ENCODE results near the gene PTPRCAP. TPM values are rescaled to one million over a fixed set of nuclear protein-coding genes. Genes with fewer than 3 reads are reported as not detected.
A peak's percentile ranks its signal among the peaks of the same experiment; 100 is the strongest.

The PTPRCAP gene
- polyA plus RNA-seq, 3 donors: 2.1 to 14.3 (median 2.8) TPM

DNA sequence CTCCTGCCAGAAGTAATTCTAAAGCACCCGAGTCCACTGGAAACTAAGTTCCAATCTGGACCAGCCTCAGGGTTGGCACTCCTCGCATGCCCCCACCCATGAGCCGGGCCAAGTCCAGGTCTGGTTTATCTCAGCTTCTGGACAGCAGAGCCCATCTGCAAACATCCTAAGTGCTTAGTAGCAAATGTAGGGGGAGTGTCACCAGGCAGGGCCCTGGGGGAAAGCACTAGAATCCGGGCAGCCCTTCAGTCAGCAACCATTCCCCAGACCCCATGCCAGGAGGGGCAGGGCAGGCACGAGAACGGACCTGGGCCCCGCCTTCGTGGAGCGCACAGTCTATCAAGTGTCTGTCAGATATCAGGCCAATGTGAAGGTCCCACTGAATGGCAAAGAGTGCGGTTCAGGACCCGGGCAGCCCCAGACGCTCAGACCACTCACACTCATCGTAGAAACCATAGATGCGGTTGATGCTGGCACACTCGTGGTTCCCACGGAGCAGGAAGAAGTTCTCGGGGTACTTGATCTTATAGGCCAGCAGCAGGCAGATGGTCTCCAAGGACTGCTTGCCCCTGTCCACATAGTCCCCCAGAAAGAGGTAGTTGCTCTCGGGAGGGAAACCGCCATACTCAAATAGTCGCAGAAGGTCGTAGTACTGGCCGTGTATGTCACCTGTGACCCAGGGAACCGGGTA, 37.1 kb downstream of the PTPRCAP start:
- H3K36me3 Mint-ChIP-seq: peaks cover 33 to 44% of the 10 kb centered on the region in 2 donors
- Histone ChIP-seq H3K79me2 (ENCODE audit: insufficient read depth, low read length) (peaks cover 79% of the 10 kb centered on the region), H3K9me3 (replicated peaks in 1 of 2; ENCODE audit: control insufficient read depth in 1 of 2, insufficient read depth in 1 of 2, low read length in 2 of 2) (no peaks in the 10 kb centered on the region), H2AFZ (ENCODE audit: insufficient read depth, low read depth, low read length, poor library complexity, severe bottlenecking) (no peak overlapping the region), H4K20me1 (ENCODE audit: insufficient read depth, low read length) (peaks cover 65% of the 10 kb centered on the region), H3K4me1 (ENCODE audit: control insufficient read depth in 1 of 2, insufficient read depth in 2 of 2, low read length in 2 of 2) (peaks cover 57 to 78% of the 10 kb centered on the region in 2 donors), H3K27ac (ENCODE audit: low read depth in 1 of 2, low read length in 2 of 2) (peak overlapping the region; percentile 35 to 73), H3K36me3 (replicated peaks in 1 of 2; ENCODE audit: control insufficient read depth in 1 of 2, insufficient read depth in 2 of 2, low read length in 2 of 2) (peaks cover 40 to 53% of the 10 kb centered on the region in 2 donors), H3K4me3 (replicated peaks in 1 of 3; ENCODE audit: low read depth in 2 of 3, low read length in 3 of 3) (peak overlapping the region; percentile 70 to 82 (median 79)), H3K4me2 (replicated peaks; ENCODE audit: extremely low read depth, low read length, poor library complexity, severe bottlenecking) (peak overlapping the region; percentile 89), H3K9ac (ENCODE audit: insufficient read depth, low read length, poor library complexity, severe bottlenecking) (peak overlapping the region; percentile 76), H3K27me3 (ENCODE audit: control insufficient read depth in 2 of 2, insufficient read depth in 2 of 2, low read length in 2 of 2) (no peaks in the 10 kb centered on the region)
- TF ChIP-seq, protein P1, sequence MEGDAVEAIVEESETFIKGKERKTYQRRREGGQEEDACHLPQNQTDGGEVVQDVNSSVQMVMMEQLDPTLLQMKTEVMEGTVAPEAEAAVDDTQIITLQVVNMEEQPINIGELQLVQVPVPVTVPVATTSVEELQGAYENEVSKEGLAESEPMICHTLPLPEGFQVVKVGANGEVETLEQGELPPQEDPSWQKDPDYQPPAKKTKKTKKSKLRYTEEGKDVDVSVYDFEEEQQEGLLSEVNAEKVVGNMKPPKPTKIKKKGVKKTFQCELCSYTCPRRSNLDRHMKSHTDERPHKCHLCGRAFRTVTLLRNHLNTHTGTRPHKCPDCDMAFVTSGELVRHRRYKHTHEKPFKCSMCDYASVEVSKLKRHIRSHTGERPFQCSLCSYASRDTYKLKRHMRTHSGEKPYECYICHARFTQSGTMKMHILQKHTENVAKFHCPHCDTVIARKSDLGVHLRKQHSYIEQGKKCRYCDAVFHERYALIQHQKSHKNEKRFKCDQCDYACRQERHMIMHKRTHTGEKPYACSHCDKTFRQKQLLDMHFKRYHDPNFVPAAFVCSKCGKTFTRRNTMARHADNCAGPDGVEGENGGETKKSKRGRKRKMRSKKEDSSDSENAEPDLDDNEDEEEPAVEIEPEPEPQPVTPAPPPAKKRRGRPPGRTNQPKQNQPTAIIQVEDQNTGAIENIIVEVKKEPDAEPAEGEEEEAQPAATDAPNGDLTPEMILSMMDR (IDR thresholded peaks at IDR 0.05): no peak
- H3K4me3 Mint-ChIP-seq: peak overlapping the region; percentile 78 to 87
- intact Hi-C loops (cut with micrococcal nuclease): loop anchor here in 1 of 2 donors (5.0 kb wide), 1 partner anchor 67 kb away; the partner anchor contains the start of gene TMEM134
- DNase-seq: no peak
- H3K27ac Mint-ChIP-seq: peak overlapping the region; percentile 23 to 74 (median 67)
- H3K4me1 Mint-ChIP-seq: peaks cover 66% of the 10 kb centered on the region
- no peaks in the 10 kb centered on the region for H3K27me3 Mint-ChIP-seq (ENCODE audit: low read depth in 3 of 3)
- H3K9me3 Mint-ChIP-seq: no peaks in the 10 kb centered on the region
- WGBS (ENCODE audit: insufficient coverage): 56% methylated on average over 22 of the region's 23 CpGs

DNA sequence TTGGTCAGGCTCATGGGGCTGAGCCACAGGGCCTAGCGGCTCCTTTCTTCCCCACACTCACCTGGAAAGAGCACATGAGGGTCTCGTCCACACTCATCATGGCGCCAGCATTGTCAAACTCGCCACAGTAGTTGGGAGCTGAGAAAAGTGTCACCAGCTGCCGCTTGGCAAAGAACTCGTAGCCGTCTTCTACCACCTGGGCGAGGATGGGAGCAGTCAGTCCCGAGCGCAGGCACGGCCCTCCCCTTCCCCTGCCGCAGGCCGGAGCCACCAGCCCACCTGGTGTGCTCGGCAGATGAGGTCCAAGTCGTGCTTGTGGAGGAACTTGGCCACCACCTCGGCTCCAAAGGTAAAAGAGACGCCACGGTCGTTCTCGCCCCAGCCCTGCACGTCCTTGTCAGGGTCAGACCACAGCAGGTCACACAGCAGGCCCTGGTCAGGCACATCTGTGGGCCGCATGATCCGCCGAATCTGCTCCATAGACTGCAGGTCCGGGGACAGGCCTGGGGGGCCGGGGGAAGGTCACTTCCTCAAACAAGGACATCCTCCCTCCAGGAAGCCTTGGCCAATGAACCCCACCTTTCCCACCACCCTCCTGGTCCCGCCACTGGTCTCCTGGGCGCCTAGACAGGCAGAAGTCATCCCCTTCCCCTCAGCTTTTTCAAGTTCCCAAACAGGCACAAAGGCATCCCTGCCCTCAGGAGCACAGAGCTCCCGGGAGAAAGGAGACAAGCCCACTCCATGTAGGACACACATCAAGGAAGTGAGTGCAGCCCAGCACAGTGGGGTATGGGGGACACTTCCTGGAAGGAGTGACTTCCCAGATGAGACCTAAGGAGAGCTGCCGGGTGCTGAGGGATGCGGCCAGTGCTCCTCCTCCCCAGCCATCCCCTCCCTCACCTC, 38.6 kb downstream of the PTPRCAP start:
- WGBS (ENCODE audit: insufficient coverage): 85% methylated on average over 23 of the region's 31 CpGs
- peaks cover 39 to 57% of the 10 kb centered on the region in 2 donors for H3K36me3 ChIP-seq (replicated peaks in 1 of 2; ENCODE audit: control insufficient read depth in 1 of 2, insufficient read depth in 2 of 2, low read length in 2 of 2)
- H3K79me2 ChIP-seq (ENCODE audit: insufficient read depth, low read length): peaks cover 65% of the 10 kb centered on the region
- intact Hi-C loops (cut with micrococcal nuclease): loop anchor here in 1 of 2 donors (10.0 kb wide), 1 partner anchor 554 kb away; the partner anchor contains the start of gene RCE1
- peak overlapping the region in 3 of 7 donors; percentile 18 to 74 (median 54) for H3K27ac Mint-ChIP-seq
- no peaks in the 10 kb centered on the region for H3K27me3 ChIP-seq (ENCODE audit: control insufficient read depth in 2 of 2, insufficient read depth in 2 of 2, low read length in 2 of 2)
- peak overlapping the region in 1 of 2 donors; percentile 59 for H3K27ac ChIP-seq (ENCODE audit: low read depth in 1 of 2, low read length in 2 of 2)
- H4K20me1 ChIP-seq (ENCODE audit: insufficient read depth, low read length): peaks cover 61% of the 10 kb centered on the region
- H3K36me3 Mint-ChIP-seq: peaks cover 32 to 48% of the 10 kb centered on the region in 2 donors
- H3K4me1 Mint-ChIP-seq: peaks cover 53% of the 10 kb centered on the region
- H3K27me3 Mint-ChIP-seq (ENCODE audit: low read depth in 3 of 3): no peaks in the 10 kb centered on the region
- no peaks in the 10 kb centered on the region for H3K9me3 ChIP-seq (replicated peaks in 1 of 2; ENCODE audit: control insufficient read depth in 1 of 2, insufficient read depth in 1 of 2, low read length in 2 of 2)
- H2AFZ ChIP-seq (ENCODE audit: insufficient read depth, low read depth, low read length, poor library complexity, severe bottlenecking): no peak overlapping the region
- TF ChIP-seq, protein P1 (IDR thresholded peaks at IDR 0.05): no peak
- no peak overlapping the region for H3K4me3 Mint-ChIP-seq
- peaks cover 43 to 63% of the 10 kb centered on the region in 2 donors for H3K4me1 ChIP-seq (ENCODE audit: control insufficient read depth in 1 of 2, insufficient read depth in 2 of 2, low read length in 2 of 2)
- no peak overlapping the region for H3K9ac ChIP-seq (ENCODE audit: insufficient read depth, low read length, poor library complexity, severe bottlenecking)
- DNase-seq: no peak
- peak overlapping the region; percentile 3 for H3K4me2 ChIP-seq (replicated peaks; ENCODE audit: extremely low read depth, low read length, poor library complexity, severe bottlenecking)
- H3K9me3 Mint-ChIP-seq: no peaks in the 10 kb centered on the region
- no peak overlapping the region for H3K4me3 ChIP-seq (replicated peaks in 1 of 3; ENCODE audit: low read depth in 2 of 3, low read length in 3 of 3)
